HepG2 (cell line): ENCODE results near the gene PRELP. TPM values are rescaled to one million over a fixed set of nuclear protein-coding genes. Genes with fewer than 3 reads are reported as not detected.

Experiments used
- AFF4 ChIP-seq: sonication (generic); formaldehyde crosslinking; IDR thresholded peaks from 2 replicates; pipeline ENCODE4 v1.4.0; 2020; ENCODE audit warnings: missing genetic modification reagents
- CREM ChIP-seq, 2 experiments: sonication (generic) in 1 of 2; formaldehyde crosslinking in 1 of 2; IDR thresholded peaks; 2 replicates each; pipeline versions ENCODE4 v1.4.0 to v1.6.1; 2016 to 2020; ENCODE audit warnings: antibody characterized with exemption in 1 of 2, mild to moderate bottlenecking in 1 of 2, missing genetic modification reagents in 1 of 2
- FIP1L1 ChIP-seq: fragments of 200-400 bp; formaldehyde crosslinking; IDR thresholded peaks from 2 replicates; pipeline ENCODE4 v1.6.1; 2018; ENCODE audit warnings: low read depth, mild to moderate bottlenecking, low read length, moderate library complexity, borderline replicate concordance; ENCODE audit not compliant: insufficient read depth
- IKZF5 ChIP-seq: IDR thresholded peaks from 2 replicates; pipeline ENCODE4 v1.6.1; 2018; ENCODE audit warnings: missing genetic modification reagents, mild to moderate bottlenecking, missing compliant biosample characterization
- NR1H2 ChIP-seq: sonication (generic); formaldehyde crosslinking; IDR thresholded peaks from 2 replicates; pipeline ENCODE4 v1.8.1; 2022; ENCODE audit warnings: low read depth, missing genetic modification reagents, borderline replicate concordance
- SMAD9 ChIP-seq: sonication (generic); formaldehyde crosslinking; IDR thresholded peaks from 2 replicates; pipeline ENCODE4 v1.5.1; 2020; ENCODE audit warnings: mild to moderate bottlenecking, missing genetic modification reagents
- ZNF3 ChIP-seq: IDR thresholded peaks from 2 replicates; pipeline ENCODE4 v1.7.0; 2017; ENCODE audit warnings: inconsistent platforms
- polyA plus RNA-seq, 8 experiments: library from polyadenylated mRNA; depleted of rRNA in 3 of 8; stranded (reverse) in 7 of 8; unstranded in 1 of 8; fragments of >200 nt; fragmentation: Illumina TruSeq in 4 of 8; extraction: Trizol in 4 of 8; gene quantifications; 2 replicates each; pipeline versions ENCODE4 v1.2.1 to v1.2.3, GENCODE V29; 2011 to 2016; ENCODE audit warnings: low read depth in 4 of 8, missing spikeins in 1 of 8, mixed read lengths in 1 of 8; ENCODE audit not compliant: insufficient read depth in 1 of 8
- total RNA-seq, 5 experiments: library from RNA; depleted of rRNA; stranded (reverse); fragments of >200 nt; fragmentation: Illumina TruSeq; extraction: Trizol; gene quantifications; 2 replicates each; pipeline ENCODE4 v1.2.3, GENCODE V29; 2016; ENCODE audit warnings: low read depth in 1 of 5
- TF ChIP-seq, protein P1 (sequence below), 2 experiments: fragments of 450-650 bp in 1 of 2; sonication (generic) in 1 of 2; formaldehyde crosslinking; IDR thresholded peaks; 2 replicates each; pipeline versions ENCODE4 v1.5.0 to v1.8.0; 2020 to 2022; ENCODE audit warnings: mild to moderate bottlenecking in 1 of 2, missing genetic modification reagents in 1 of 2

The PRELP gene
- total and polyA plus RNA-seq, 2 of the 13 experiments (the other 11 are each of a cell fraction or from before 2014, with no cell fraction given), result not detected

- TF ChIP-seq IKZF5 (CRISPR knock-in tag) (no peak), CREM (IDR thresholded peaks at IDR 0.05) (no peak), CREM (CRISPR knock-in tag; IDR thresholded peaks at IDR 0.05) (no peak), AFF4 (CRISPR knock-in tag) (no peak), NR1H2 (no peak), ZNF3 (no peak), SMAD9 (CRISPR knock-in tag) (no peak), FIP1L1 (no peak)
- TF ChIP-seq, protein P1, sequence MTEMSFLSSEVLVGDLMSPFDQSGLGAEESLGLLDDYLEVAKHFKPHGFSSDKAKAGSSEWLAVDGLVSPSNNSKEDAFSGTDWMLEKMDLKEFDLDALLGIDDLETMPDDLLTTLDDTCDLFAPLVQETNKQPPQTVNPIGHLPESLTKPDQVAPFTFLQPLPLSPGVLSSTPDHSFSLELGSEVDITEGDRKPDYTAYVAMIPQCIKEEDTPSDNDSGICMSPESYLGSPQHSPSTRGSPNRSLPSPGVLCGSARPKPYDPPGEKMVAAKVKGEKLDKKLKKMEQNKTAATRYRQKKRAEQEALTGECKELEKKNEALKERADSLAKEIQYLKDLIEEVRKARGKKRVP (CRISPR knock-in tag; IDR thresholded peaks at IDR 0.05), result no peak
Observed at GRCh38 chr1:203526130-203526529, 50.5 kb downstream of the PRELP start (continued).
